Mesenchymal stem cell (in vitro differentiated cells and primary cell): ENCODE measurements around the gene SMPD3.

Source experiments
- DNase-seq: peaks from one replicate; pipeline ENCODE4 v3.0.0-alpha.2; 2013
- H2AFZ ChIP-seq: one replicate; pipeline ENCODE4 v1.6.1; 2013; ENCODE audit warnings: low read depth, mild to moderate bottlenecking, control low read depth, inconsistent platforms, low read length, moderate library complexity
- H2AK5ac ChIP-seq: 2 replicates; pipeline ENCODE4 v1.6.1; 2013; ENCODE audit warnings: low read length, moderate library complexity, mild to moderate bottlenecking, inconsistent platforms; ENCODE audit not compliant: severe bottlenecking
- H2BK120ac ChIP-seq: one replicate; pipeline ENCODE4 v1.6.1; 2013; ENCODE audit warnings: low read depth, mild to moderate bottlenecking, inconsistent platforms, low read length, moderate library complexity
- H2BK12ac ChIP-seq, 2 experiments: one replicate each; pipeline ENCODE4 v1.6.1; 2013; ENCODE audit warnings: inconsistent platforms in 2 of 2, low read length in 2 of 2, mild to moderate bottlenecking in 2 of 2, moderate library complexity in 2 of 2, control low read depth in 1 of 2
- H2BK15ac ChIP-seq: one replicate; pipeline ENCODE4 v1.6.1; 2013; ENCODE audit warnings: mild to moderate bottlenecking, low read depth, inconsistent platforms; ENCODE audit not compliant: poor library complexity, severe bottlenecking
- H2BK5ac ChIP-seq: 2 replicates; pipeline ENCODE4 v1.6.1; 2013; ENCODE audit warnings: low read depth, mild to moderate bottlenecking, low read length, control low read depth, inconsistent platforms; ENCODE audit not compliant: poor library complexity, severe bottlenecking
- H3K14ac ChIP-seq, 2 experiments: one replicate each; pipeline ENCODE4 v1.6.1; 2013; ENCODE audit warnings: inconsistent platforms in 2 of 2, low read length in 2 of 2, control low read depth in 1 of 2, mild to moderate bottlenecking in 1 of 2, moderate library complexity in 1 of 2
- H3K18ac ChIP-seq, 2 experiments: one replicate each; pipeline ENCODE4 v1.6.1; 2013; ENCODE audit warnings: inconsistent platforms in 2 of 2, low read length in 2 of 2, control low read depth in 1 of 2, low read depth in 1 of 2, mild to moderate bottlenecking in 1 of 2
- H3K23ac ChIP-seq, 2 experiments: one replicate each; pipeline ENCODE4 v1.6.1; 2013; ENCODE audit warnings: inconsistent platforms in 2 of 2, low read length in 2 of 2, mild to moderate bottlenecking in 2 of 2, moderate library complexity in 2 of 2, control low read depth in 1 of 2
- H3K27ac ChIP-seq: 2 replicates; pipeline ENCODE4 v1.5.1; 2013; ENCODE audit warnings: mild to moderate bottlenecking, moderate library complexity, low read length, control low read depth, inconsistent platforms; ENCODE audit not compliant: poor library complexity, severe bottlenecking
- H3K27me3 ChIP-seq, 2 experiments: 2 replicates each; pipeline versions ENCODE4 v1.6.1 to v1.7.0; 2013; ENCODE audit warnings: low read length in 2 of 2, mild to moderate bottlenecking in 2 of 2, moderate library complexity in 2 of 2, control low read depth in 1 of 2, inconsistent platforms in 1 of 2; ENCODE audit not compliant: control insufficient read depth in 1 of 2, insufficient read depth in 1 of 2
- H3K36me3 ChIP-seq, 2 experiments: 2 replicates each; pipeline versions ENCODE4 v1.6.1 to v1.7.0; 2013; ENCODE audit warnings: low read length in 2 of 2, control low read depth in 1 of 2, inconsistent platforms in 1 of 2, low read depth in 1 of 2, mild to moderate bottlenecking in 1 of 2; ENCODE audit not compliant: insufficient read depth in 2 of 2, control insufficient read depth in 1 of 2
- H3K4ac ChIP-seq, 2 experiments: one replicate each; pipeline ENCODE4 v1.6.1; 2013; ENCODE audit warnings: inconsistent platforms in 2 of 2, low read length in 2 of 2, mild to moderate bottlenecking in 2 of 2, moderate library complexity in 2 of 2, control low read depth in 1 of 2, low read depth in 1 of 2
- H3K4me1 ChIP-seq: 2 replicates; pipeline ENCODE4 v1.6.1; 2013; ENCODE audit warnings: low read depth, low read length, control low read depth; ENCODE audit not compliant: control insufficient read depth, insufficient read depth
- H3K4me2 ChIP-seq: 2 replicates; pipeline ENCODE4 v1.6.1; 2013; ENCODE audit warnings: low read length, mild to moderate bottlenecking, inconsistent platforms; ENCODE audit not compliant: poor library complexity, severe bottlenecking
- H3K4me3 ChIP-seq, 2 experiments: 2 replicates each; pipeline versions ENCODE4 v1.5.1 to v1.7.0; 2013; ENCODE audit warnings: low read length in 2 of 2, mild to moderate bottlenecking in 2 of 2, control low read depth in 1 of 2, low read depth in 1 of 2; ENCODE audit not compliant: insufficient read depth in 1 of 2
- H3K79me1 ChIP-seq: replicated peaks from 2 replicates; pipeline ENCODE4 v1.6.1; 2013; ENCODE audit warnings: mild to moderate bottlenecking, control low read depth, low read length, inconsistent platforms; ENCODE audit not compliant: poor library complexity, severe bottlenecking
- H3K9ac ChIP-seq: 2 replicates; pipeline ENCODE4 v1.7.0; 2013; ENCODE audit warnings: mild to moderate bottlenecking, low read length, moderate library complexity
- H3K9me3 ChIP-seq: 2 replicates; pipeline ENCODE4 v1.7.0; 2013; ENCODE audit warnings: mild to moderate bottlenecking, low read length; ENCODE audit not compliant: control insufficient read depth
- H4K8ac ChIP-seq: one replicate; pipeline ENCODE4 v1.6.1; 2013; ENCODE audit warnings: inconsistent platforms, mild to moderate bottlenecking, low read length, moderate library complexity
- H4K91ac ChIP-seq: one replicate; pipeline ENCODE4 v1.6.1; 2013; ENCODE audit warnings: mild to moderate bottlenecking, low read length, inconsistent platforms
- WGBS: methylation state at CpG from one replicate; pipeline ENCODE4 v1.1.7; 2013; ENCODE audit warnings: mixed read lengths; 5-methylcytosine and 5-hydroxymethylcytosine counted together

Gene SMPD3

GRCh38 chr16:68434624-68435210, 13.6 kb downstream of the SMPD3 start:
- Histone ChIP-seq H3K36me3 (no peaks in the 10 kb centered on the region), H3K4me2 (no peak overlapping the region), H2AFZ (no peak overlapping the region), H3K79me1 (no peaks in the 10 kb centered on the region), H4K8ac (no peak overlapping the region), H3K4me1 (no peaks in the 10 kb centered on the region), H3K27ac (no peak overlapping the region), H2AK5ac (no peak overlapping the region), H3K4me3 (no peak overlapping the region), H4K91ac (no peak overlapping the region), H3K9ac (no peak overlapping the region), H2BK12ac (no peak overlapping the region), H2BK120ac (no peak overlapping the region), H3K4ac (no peak overlapping the region), H3K9me3 (peaks cover 11% of the 10 kb centered on the region), H3K18ac (no peak overlapping the region), H3K27me3 (peaks cover 42 to 79% of the 10 kb centered on the region in 2 experiments), H3K14ac (no peak overlapping the region), H2BK5ac (no peak overlapping the region), H2BK15ac (no peak overlapping the region), H3K23ac (no peak overlapping the region)
- DNase-seq = no peak
- WGBS = 62% methylated on average over 5 of the region's 5 CpGs

- no peak for DNase-seq
Measured at GRCh38 chr16:68433316-68433715, 15.0 kb downstream of the SMPD3 start.

GRCh38 chr16:68432701-68433100, 15.6 kb downstream of the SMPD3 start:
- H3K4ac ChIP-seq = no peak overlapping the region
- WGBS = 87% methylated on average over 4 of the region's 4 CpGs
- H2BK120ac ChIP-seq = no peak overlapping the region

More at GRCh38 chr16:68433316-68433715, 15.0 kb downstream of the SMPD3 start:
- H4K8ac ChIP-seq = no peak overlapping the region
- no peak overlapping the region for H3K14ac ChIP-seq
- no peaks in the 10 kb centered on the region for H3K4me1 ChIP-seq
- H2BK120ac ChIP-seq = no peak overlapping the region
- no peak overlapping the region for H3K4ac ChIP-seq
- H3K4me3 ChIP-seq = no peak overlapping the region
- peaks cover 11% of the 10 kb centered on the region for H3K9me3 ChIP-seq
- H3K23ac ChIP-seq = no peak overlapping the region
- no peaks in the 10 kb centered on the region for H3K36me3 ChIP-seq
- no peak overlapping the region for H2AFZ ChIP-seq
- no peak overlapping the region for H2BK5ac ChIP-seq
- H2BK15ac ChIP-seq = no peak overlapping the region
- H3K27ac ChIP-seq = no peak overlapping the region
- H3K18ac ChIP-seq = no peak overlapping the region
- no peak overlapping the region for H3K4me2 ChIP-seq
- 76% methylated on average over 4 of the region's 4 CpGs for WGBS
- no peaks in the 10 kb centered on the region for H3K79me1 ChIP-seq
- H4K91ac ChIP-seq = no peak overlapping the region
- peaks cover 42 to 80% of the 10 kb centered on the region in 2 experiments for H3K27me3 ChIP-seq
- H2BK12ac ChIP-seq = no peak overlapping the region
- no peak overlapping the region for H3K9ac ChIP-seq
- no peak overlapping the region for H2AK5ac ChIP-seq

GRCh38 chr16:68429076-68429854, 19.0 kb downstream of the SMPD3 start:
- Histone ChIP-seq H3K18ac (no peak overlapping the region), H3K9ac (no peak overlapping the region), H3K9me3 (no peaks in the 10 kb centered on the region), H2BK120ac (no peak overlapping the region), H3K36me3 (no peaks in the 10 kb centered on the region), H3K23ac (no peak overlapping the region), H3K4me1 (no peaks in the 10 kb centered on the region), H3K27me3 (peaks cover 41 to 75% of the 10 kb centered on the region in 2 experiments), H2BK15ac (no peak overlapping the region), H3K27ac (no peak overlapping the region), H3K4ac (no peak overlapping the region), H2BK5ac (no peak overlapping the region), H3K79me1 (no peaks in the 10 kb centered on the region), H4K91ac (no peak overlapping the region), H2AFZ (no peak overlapping the region), H2AK5ac (no peak overlapping the region), H4K8ac (no peak overlapping the region), H2BK12ac (no peak overlapping the region), H3K4me2 (no peak overlapping the region), H3K4me3 (no peak overlapping the region), H3K14ac (no peak overlapping the region)
- DNase-seq = no peak
- WGBS = 57% methylated on average over 4 of the region's 4 CpGs

More at GRCh38 chr16:68432701-68433100, 15.6 kb downstream of the SMPD3 start:
- H4K91ac ChIP-seq = no peak overlapping the region
- H3K9ac ChIP-seq = no peak overlapping the region
- H3K27me3 ChIP-seq = peaks cover 42 to 80% of the 10 kb centered on the region in 2 experiments
- H3K4me3 ChIP-seq = no peak overlapping the region
- no peaks in the 10 kb centered on the region for H3K4me1 ChIP-seq
- H2BK15ac ChIP-seq = no peak overlapping the region
- no peak overlapping the region for H2AK5ac ChIP-seq
- H3K4me2 ChIP-seq = no peak overlapping the region
- no peak overlapping the region for H4K8ac ChIP-seq
- no peak for DNase-seq
- no peak overlapping the region for H3K14ac ChIP-seq
- peaks cover 8% of the 10 kb centered on the region for H3K9me3 ChIP-seq
- no peak overlapping the region for H3K18ac ChIP-seq
- H3K79me1 ChIP-seq = no peaks in the 10 kb centered on the region
- no peaks in the 10 kb centered on the region for H3K36me3 ChIP-seq
- H2AFZ ChIP-seq = no peak overlapping the region
- H3K23ac ChIP-seq = no peak overlapping the region
- no peak overlapping the region for H2BK12ac ChIP-seq
- no peak overlapping the region for H2BK5ac ChIP-seq
- no peak overlapping the region for H3K27ac ChIP-seq
